NT2/D1 (cell line): ENCODE data around the gene TOR1B.

Source experiments
- YY1 ChIP-seq: IDR thresholded peaks from 2 replicates; pipeline ENCODE4 v1.6.1; 2011; ENCODE audit not compliant: insufficient read length, insufficient read depth
- ZNF274 ChIP-seq: IDR thresholded peaks from 2 replicates; pipeline ENCODE4 v1.6.1; 2011; ENCODE audit warnings: mild to moderate bottlenecking, low read depth, low read length

DNA sequence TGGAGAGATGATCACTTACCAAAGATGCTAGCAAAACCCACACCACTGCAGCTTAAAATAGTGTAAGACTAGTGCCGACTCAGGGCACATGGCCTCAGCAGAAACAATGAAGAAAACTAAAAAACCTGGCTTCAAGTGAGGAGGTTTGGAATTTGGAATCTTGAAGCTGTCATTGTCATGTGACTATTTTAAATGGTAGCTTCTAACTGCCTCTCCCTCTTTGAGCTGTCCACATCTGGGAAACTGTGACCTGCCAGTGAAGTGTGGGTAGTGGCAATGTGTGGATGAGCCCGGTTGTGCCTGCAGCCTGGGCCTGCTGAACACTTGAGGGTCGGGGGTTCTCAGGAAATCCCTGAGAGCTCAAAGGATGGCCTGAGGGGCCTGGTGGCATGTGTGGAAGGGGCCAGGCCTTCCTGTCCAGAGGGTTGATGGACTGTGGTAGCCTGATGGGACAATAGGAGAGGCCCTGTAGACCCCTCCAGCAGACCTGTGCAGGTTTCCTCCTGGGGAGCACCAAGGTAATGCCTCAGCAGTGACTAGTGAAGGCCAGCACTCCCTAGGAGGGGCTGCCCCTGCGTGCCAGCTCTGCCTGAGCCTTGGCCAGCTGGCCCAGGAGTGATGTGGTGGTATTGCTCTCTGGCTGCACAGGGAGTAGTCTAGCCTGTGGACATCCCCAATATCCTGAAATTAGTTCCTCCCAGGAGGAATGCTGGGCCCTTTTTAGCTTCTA lies 45.9 kb downstream of the TOR1B start:
- TF ChIP-seq ZNF274: no peak
- no peak for TF ChIP-seq YY1
